ENCODE results near the gene CCDC85C. TPM values are rescaled to one million over a fixed set of nuclear protein-coding genes. Genes with fewer than 3 reads are reported as not detected.
A peak's percentile ranks its signal among the peaks of the same experiment; 100 is the strongest.

Gene CCDC85C
- total and polyA plus RNA-seq, 2 experiments from 2014 or later, result 4.5 to 24.9 TPM

- peaks cover 17% of the 10 kb centered on the region for H4K20me1 ChIP-seq (replicated peaks; ENCODE audit: insufficient read depth)
- Mint-ChIP-seq H3K27ac (0 out of 2 replicates have a peak overlapping the region, but pooled peaks have one; percentile 14), H3K9me3 (no peaks in the 10 kb centered on the region)
Measured at GRCh38 chr14:99463974-99464373, 140.0 kb downstream of the CCDC85C start.

GRCh38 chr14:99462210-99462609 is 141.8 kb downstream of the CCDC85C start:
- Mint-ChIP-seq H3K4me1 (peaks cover 39% of the 10 kb centered on the region), H3K36me3 (ENCODE audit: low read depth) (peaks cover 20% of the 10 kb centered on the region), H3K9me3 (no peaks in the 10 kb centered on the region), H3K27me3 (ENCODE audit: insufficient read depth, low read depth, poor library complexity) (peaks cover 6% of the 10 kb centered on the region), H3K27ac (peak overlapping the region; percentile 39; the same call in 1 of the 2 replicates), H3K4me3 (no peak overlapping the region)
- Histone ChIP-seq H3K36me3 (ENCODE audit: insufficient read depth) (peaks cover 10% of the 10 kb centered on the region; the same call in 1 of the 2 replicates), H3K27me3 (ENCODE audit: insufficient read depth) (no peaks in the 10 kb centered on the region), H3K4me3 (peak overlapping the region; percentile 8; the same call in 1 of the 2 replicates), H3K79me2 (replicated peaks; ENCODE audit: insufficient read depth) (peaks cover 42% of the 10 kb centered on the region), H4K20me1 (replicated peaks; ENCODE audit: insufficient read depth) (peaks cover 15% of the 10 kb centered on the region), H3K4me2 (peak overlapping the region; percentile 27; the same call in 1 of the 2 replicates), H3F3A (replicated peaks; ENCODE audit: low read depth) (peaks cover 3% of the 10 kb centered on the region; the same call in 1 of the 2 replicates), H2AFZ (no peak overlapping the region), H3K9me2 (ENCODE audit: insufficient read depth) (no peaks in the 10 kb centered on the region), H3K27ac (ENCODE audit: low read depth) (no peak overlapping the region), H3K4me1 (ENCODE audit: insufficient read depth) (peaks cover 29% of the 10 kb centered on the region)
- ATAC-seq (no peak; the same call in 2 of the 3 replicates), DNase-seq (ENCODE audit: low spot score) (no peak)
- TF ChIP-seq CTCF (conservative IDR thresholded peaks at IDR 0.05; ENCODE audit: low read depth in 2 of 2), result no peak
- no peak for TF ChIP-seq ETS1 (IDR thresholded peaks at IDR 0.05)
- no peak for TF ChIP-seq EZH2 (IDR thresholded peaks at IDR 0.05; ENCODE audit: low read depth, unreplicated experiment)
- TF ChIP-seq ZNF114 (CRISPR knock-in tag; IDR thresholded peaks at IDR 0.05), result no peak

More at GRCh38 chr14:99463974-99464373, 140.0 kb downstream of the CCDC85C start:
- Histone ChIP-seq H2AFZ (no peak overlapping the region), H3K4me3 (no peak overlapping the region), H3K36me3 (ENCODE audit: insufficient read depth) (no peaks in the 10 kb centered on the region), H3K4me2 (0 out of 2 replicates have a peak overlapping the region, but pooled peaks have one; percentile 27), H3F3A (replicated peaks; ENCODE audit: low read depth) (peaks cover 3% of the 10 kb centered on the region; the same call in 1 of the 2 replicates), H3K27ac (ENCODE audit: low read depth) (0 out of 2 replicates have a peak overlapping the region, but pooled peaks have one; percentile 48), H3K4me1 (ENCODE audit: insufficient read depth) (peaks cover 33% of the 10 kb centered on the region), H3K27me3 (ENCODE audit: insufficient read depth) (no peaks in the 10 kb centered on the region), H3K9me2 (ENCODE audit: insufficient read depth) (no peaks in the 10 kb centered on the region), H3K79me2 (replicated peaks; ENCODE audit: insufficient read depth) (peaks cover 56% of the 10 kb centered on the region)
- Mint-ChIP-seq H3K4me1 (peaks cover 56% of the 10 kb centered on the region), H3K27me3 (ENCODE audit: insufficient read depth, low read depth, poor library complexity) (peaks cover 6% of the 10 kb centered on the region), H3K4me3 (no peak overlapping the region), H3K36me3 (ENCODE audit: low read depth) (peaks cover 14% of the 10 kb centered on the region)
- no peak for DNase-seq (ENCODE audit: low spot score)
- TF ChIP-seq JUNB (IDR thresholded peaks at IDR 0.05; ENCODE audit: unreplicated experiment) (no peak), ZNF114 (CRISPR knock-in tag; IDR thresholded peaks at IDR 0.05) (no peak), REST (IDR thresholded peaks at IDR 0.05; ENCODE audit: unreplicated experiment) (no peak), NANOG (IDR thresholded peaks at IDR 0.05; ENCODE audit: borderline replicate concordance) (no peak)
- no peak for ATAC-seq
